H9 (cell line): Measurements from ENCODE around the gene EDAR. TPM values are rescaled to one million over a fixed set of nuclear protein-coding genes. Genes with fewer than 3 reads are reported as not detected.
A peak's percentile ranks its signal among the peaks of the same experiment; 100 is the strongest.

Experiments used
- DNase-seq: peaks from one replicate; pipeline ENCODE4 v3.0.0-alpha.2; 2017
- H2AFZ ChIP-seq: one replicate; pipeline ENCODE4 v1.6.1; 2013; ENCODE audit warnings: mild to moderate bottlenecking, low read length, control low read depth, moderate library complexity
- H2AK5ac ChIP-seq: 2 replicates; pipeline ENCODE4 v1.6.1; 2013; ENCODE audit warnings: low read length, control low read depth, mixed read lengths; ENCODE audit not compliant: insufficient read length
- H2BK120ac ChIP-seq: one replicate; pipeline ENCODE4 v1.6.1; 2013; ENCODE audit warnings: low read depth, mild to moderate bottlenecking, low read length, control low read depth, inconsistent platforms; ENCODE audit not compliant: poor library complexity, severe bottlenecking
- H2BK12ac ChIP-seq: 2 replicates; pipeline ENCODE4 v1.6.1; 2013; ENCODE audit warnings: low read length, control low read depth, mixed read lengths, low read depth; ENCODE audit not compliant: insufficient read length
- H2BK15ac ChIP-seq: 2 replicates; pipeline ENCODE4 v1.6.1; 2013; ENCODE audit warnings: low read depth, low read length, control low read depth
- H2BK20ac ChIP-seq: one replicate; pipeline ENCODE4 v1.6.1; 2013; ENCODE audit warnings: low read depth, mild to moderate bottlenecking, low read length, control low read depth, inconsistent platforms; ENCODE audit not compliant: poor library complexity, severe bottlenecking
- H2BK5ac ChIP-seq: 2 replicates; pipeline ENCODE4 v1.6.1; 2013; ENCODE audit warnings: low read length, control low read depth, mixed read lengths; ENCODE audit not compliant: insufficient read length
- H3K14ac ChIP-seq: 2 replicates; pipeline ENCODE4 v1.6.1; 2013; ENCODE audit warnings: low read length, control low read depth; ENCODE audit not compliant: insufficient read depth
- H3K18ac ChIP-seq: 2 replicates; pipeline ENCODE4 v1.6.1; 2013; ENCODE audit warnings: low read depth, mild to moderate bottlenecking, mixed read lengths, low read length, control low read depth; ENCODE audit not compliant: insufficient read length
- H3K23ac ChIP-seq: 2 replicates; pipeline ENCODE4 v1.6.1; 2013; ENCODE audit warnings: low read length, control low read depth, mixed read lengths, low read depth; ENCODE audit not compliant: insufficient read length
- H3K23me2 ChIP-seq: 2 replicates; pipeline ENCODE4 v1.6.1; 2013; ENCODE audit warnings: low read depth, mild to moderate bottlenecking, mixed read lengths, low read length, control low read depth; ENCODE audit not compliant: insufficient read length, poor library complexity, severe bottlenecking
- H3K27ac ChIP-seq: 2 replicates; pipeline ENCODE4 v1.5.1; 2013; ENCODE audit warnings: low read length, control low read depth, mixed read lengths, low read depth; ENCODE audit not compliant: insufficient read length
- H3K27me3 ChIP-seq: 2 replicates; pipeline ENCODE4 v1.6.1; 2013; ENCODE audit warnings: low read length, control low read depth, inconsistent platforms; ENCODE audit not compliant: insufficient read depth
- H3K4ac ChIP-seq: 2 replicates; pipeline ENCODE4 v1.6.1; 2013; ENCODE audit warnings: low read depth, mild to moderate bottlenecking, control low read depth, inconsistent platforms, low read length, moderate library complexity
- H3K4me1 ChIP-seq: 2 replicates; pipeline ENCODE4 v1.6.1; 2013; ENCODE audit warnings: low read length, control low read depth, inconsistent platforms; ENCODE audit not compliant: insufficient read depth
- H3K4me2 ChIP-seq: 2 replicates; pipeline ENCODE4 v1.6.1; 2013; ENCODE audit warnings: low read length, control low read depth, mixed read lengths; ENCODE audit not compliant: insufficient read length, insufficient read depth
- H3K56ac ChIP-seq: 2 replicates; pipeline ENCODE4 v1.6.1; 2013; ENCODE audit warnings: low read depth, mild to moderate bottlenecking, mixed read lengths, low read length, control low read depth; ENCODE audit not compliant: insufficient read length
- H3K79me1 ChIP-seq: 2 replicates; pipeline ENCODE4 v1.6.1; 2013; ENCODE audit warnings: low read depth, mild to moderate bottlenecking, moderate library complexity, low read length, control low read depth, inconsistent platforms; ENCODE audit not compliant: insufficient read depth, poor library complexity, severe bottlenecking
- H3K79me2 ChIP-seq: 2 replicates; pipeline ENCODE4 v1.6.1; 2013; ENCODE audit warnings: low read length, control low read depth, inconsistent platforms; ENCODE audit not compliant: insufficient read depth
- H3K9ac ChIP-seq: 2 replicates; pipeline ENCODE4 v1.6.1; 2013; ENCODE audit warnings: low read length, control low read depth, mixed read lengths; ENCODE audit not compliant: insufficient read length; ENCODE audit errors: extremely low read depth
- H3K9me3 ChIP-seq: one replicate; pipeline ENCODE4 v1.6.1; 2013; ENCODE audit warnings: low read depth, low read length, inconsistent platforms; ENCODE audit not compliant: control insufficient read depth
- H3T11ph ChIP-seq: one replicate; pipeline ENCODE4 v1.6.1; 2013; ENCODE audit warnings: mild to moderate bottlenecking, low read length, control low read depth, inconsistent platforms
- H4K20me1 ChIP-seq: one replicate; pipeline ENCODE4 v1.6.1; 2013; ENCODE audit not compliant: control insufficient read depth, insufficient read length, insufficient read depth
- H4K5ac ChIP-seq: 2 replicates; pipeline ENCODE4 v1.6.1; 2013; ENCODE audit warnings: low read depth, mild to moderate bottlenecking, mixed read lengths, low read length, control low read depth; ENCODE audit not compliant: insufficient read length
- H4K8ac ChIP-seq: replicated peaks from 2 replicates; pipeline ENCODE4 v1.6.1; 2013; ENCODE audit warnings: low read length, control low read depth, mixed read lengths, low read depth; ENCODE audit not compliant: insufficient read length
- H4K91ac ChIP-seq: 2 replicates; pipeline ENCODE4 v1.6.1; 2013; ENCODE audit warnings: low read depth, mild to moderate bottlenecking, moderate library complexity, mixed read lengths, low read length, control low read depth; ENCODE audit not compliant: insufficient read length
- H3K27ac Mint-ChIP-seq, 3 experiments: 2 replicates in 2 of 3; 3 replicates in 1 of 3; pipeline ENCODE4 v1.8.0; 2020 to 2021; ENCODE audit warnings: mixed read lengths in 3 of 3, mild to moderate bottlenecking in 1 of 3, moderate library complexity in 1 of 3
- H3K27me3 Mint-ChIP-seq: 2 replicates; pipeline ENCODE4 v1.8.0; 2021; ENCODE audit warnings: low read depth, mild to moderate bottlenecking, moderate library complexity, mixed read lengths
- H3K36me3 Mint-ChIP-seq, 3 experiments: 2 replicates in 2 of 3; 3 replicates in 1 of 3; pipeline ENCODE4 v1.8.0; 2020 to 2021; ENCODE audit warnings: low read depth in 3 of 3, mixed read lengths in 3 of 3; ENCODE audit not compliant: insufficient read depth in 1 of 3
- H3K4me1 Mint-ChIP-seq, 2 experiments: 2 replicates each; pipeline ENCODE4 v1.8.0; 2020; ENCODE audit warnings: mixed read lengths in 2 of 2
- H3K4me3 Mint-ChIP-seq, 2 experiments: 2 replicates in 1 of 2; 3 replicates in 1 of 2; pipeline ENCODE4 v1.8.0; 2020 to 2021; ENCODE audit warnings: mild to moderate bottlenecking in 2 of 2, mixed read lengths in 2 of 2, moderate library complexity in 1 of 2
- H3K9me3 Mint-ChIP-seq, 2 experiments: 2 replicates in 1 of 2; 3 replicates in 1 of 2; pipeline ENCODE4 v1.8.0; 2020; ENCODE audit warnings: mild to moderate bottlenecking in 2 of 2, mixed read lengths in 2 of 2, moderate library complexity in 1 of 2
- CTCF ChIP-seq: fragments of 200-600 bp; sonication (generic); conservative IDR thresholded peaks from 3 replicates; pipeline ENCODE4 v1.8.0; 2021; ENCODE audit warnings: antibody characterized with exemption, mild to moderate bottlenecking
- WGBS: extraction: QIAGEN DNeasy Blood & Tissue Kit; methylation state at CpG from one replicate; pipeline ENCODE4 v1.1.7; 2013; ENCODE audit warnings: missing lambda C conversion rate, low lambda C conversion rate, mixed read lengths; ENCODE audit not compliant: insufficient read length; ENCODE audit errors: extremely low coverage; 5-methylcytosine and 5-hydroxymethylcytosine counted together
- total RNA-seq: library from RNA; stranded (reverse); gene quantifications from 2 replicates; pipeline ENCODE4 v1.2.1, GENCODE V29; 2021

Gene EDAR
- total RNA-seq, 1 experiment from 2014 or later, result not detected

- H2AK5ac ChIP-seq, result no peak overlapping the region
- no peak overlapping the region for H2BK20ac ChIP-seq
- peak; percentile 13 for DNase-seq
- no peak overlapping the region for H2AFZ ChIP-seq
- no peak for TF ChIP-seq CTCF
- no peaks in the 10 kb centered on the region for H3K9me3 ChIP-seq
- no peak overlapping the region for H2BK5ac ChIP-seq
- no peak overlapping the region for H3K27ac ChIP-seq
- no peak overlapping the region for H4K5ac ChIP-seq
- H3K9ac ChIP-seq, result no peak overlapping the region
- no peak overlapping the region for H3K4me2 ChIP-seq
- no peak overlapping the region for H3K14ac ChIP-seq
- no CpG with 5 or more reads among the region's 16 CpGs for WGBS
- Mint-ChIP-seq H3K27me3 (peaks cover 2% of the 10 kb centered on the region; the same call in 1 of the 2 replicates), H3K4me1 (peaks cover 7 to 25% of the 10 kb centered on the region in 2 experiments; a peak in 3 of 4 replicates), H3K27ac (peak overlapping the region in 2 of 3 experiments; percentile 26 to 31; a peak in 2 of 7 replicates), H3K9me3 (no peaks in the 10 kb centered on the region), H3K36me3 (no peaks in the 10 kb centered on the region), H3K4me3 (no peak overlapping the region)
- no peak overlapping the region for H3K18ac ChIP-seq
- no peak overlapping the region for H4K8ac ChIP-seq
- H3K4ac ChIP-seq, result no peak overlapping the region
- no peak overlapping the region for H4K91ac ChIP-seq
- H3T11ph ChIP-seq, result no peak overlapping the region
- no peaks in the 10 kb centered on the region for H4K20me1 ChIP-seq
- H3K4me1 ChIP-seq, result no peaks in the 10 kb centered on the region
- H3K23ac ChIP-seq, result no peak overlapping the region
- no peaks in the 10 kb centered on the region for H3K79me1 ChIP-seq
- H3K56ac ChIP-seq, result no peak overlapping the region
- H3K23me2 ChIP-seq, result no peaks in the 10 kb centered on the region
- H2BK12ac ChIP-seq, result no peak overlapping the region
- no peak overlapping the region for H2BK15ac ChIP-seq
- H2BK120ac ChIP-seq, result no peak overlapping the region
- H3K27me3 ChIP-seq, result no peaks in the 10 kb centered on the region
- H3K79me2 ChIP-seq, result no peaks in the 10 kb centered on the region
Observed at GRCh38 chr2:108921096-108922030, 67.7 kb downstream of the EDAR start.
